ENCODE data around the gene AMOTL2. TPM values are rescaled to one million over a fixed set of nuclear protein-coding genes. Genes with fewer than 3 reads are reported as not detected.

Gene AMOTL2
- total RNA-seq, 1 experiment from 2014 or later: 172 TPM

DNA sequence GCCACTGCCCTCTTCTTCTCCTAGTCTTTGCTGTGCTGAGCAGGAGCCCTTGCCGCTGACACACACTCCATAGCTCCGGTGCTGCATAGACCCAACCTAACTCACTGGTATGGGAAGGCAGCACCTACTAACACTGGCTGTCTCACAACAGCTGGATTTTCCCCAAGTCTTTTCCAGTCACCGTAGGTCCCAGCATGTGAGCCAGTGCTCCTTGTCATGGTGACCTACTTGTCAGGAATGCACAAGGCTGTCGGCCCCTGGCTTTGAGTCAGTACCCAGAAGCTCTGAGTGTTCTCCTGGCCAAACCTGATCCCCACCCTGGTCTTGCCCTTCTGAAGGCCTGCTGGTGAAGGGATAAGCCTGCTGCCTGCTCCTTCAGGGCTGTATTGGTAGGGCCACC, 25.7 kb downstream of the AMOTL2 start:
- H3K9me3 ChIP-seq: peaks cover 10% of the 10 kb centered on the region
- no peak overlapping the region for H3K4me3 ChIP-seq
- peaks cover 23% of the 10 kb centered on the region for H3K36me3 ChIP-seq
- no peaks in the 10 kb centered on the region for H3K27me3 ChIP-seq
- peak; percentile 88 for DNase-seq

DNA sequence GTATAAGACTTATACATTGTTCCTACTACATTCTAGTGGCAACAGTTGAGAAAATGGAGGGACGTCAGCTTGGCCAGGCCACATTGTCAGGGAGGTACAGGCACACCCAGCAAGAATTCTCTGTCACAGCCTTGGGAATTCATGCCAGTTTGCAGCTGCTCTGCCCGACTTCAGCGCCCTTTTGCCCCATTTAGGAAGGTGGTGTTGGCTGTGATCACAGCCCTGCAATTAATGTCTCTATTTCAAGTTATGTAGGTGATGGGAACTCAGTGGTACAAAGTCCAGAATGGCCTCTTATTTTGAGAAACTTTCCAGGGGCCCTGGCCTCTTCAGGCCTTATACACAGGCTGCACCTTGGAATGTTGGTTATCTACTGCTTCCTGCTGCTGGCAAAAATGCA, 26.7 kb downstream of the AMOTL2 start:
- no peak for DNase-seq
- Histone ChIP-seq H3K36me3 (peaks cover 14% of the 10 kb centered on the region), H3K9me3 (peaks cover 10% of the 10 kb centered on the region), H3K27me3 (no peaks in the 10 kb centered on the region), H3K4me3 (no peak overlapping the region)

DNA sequence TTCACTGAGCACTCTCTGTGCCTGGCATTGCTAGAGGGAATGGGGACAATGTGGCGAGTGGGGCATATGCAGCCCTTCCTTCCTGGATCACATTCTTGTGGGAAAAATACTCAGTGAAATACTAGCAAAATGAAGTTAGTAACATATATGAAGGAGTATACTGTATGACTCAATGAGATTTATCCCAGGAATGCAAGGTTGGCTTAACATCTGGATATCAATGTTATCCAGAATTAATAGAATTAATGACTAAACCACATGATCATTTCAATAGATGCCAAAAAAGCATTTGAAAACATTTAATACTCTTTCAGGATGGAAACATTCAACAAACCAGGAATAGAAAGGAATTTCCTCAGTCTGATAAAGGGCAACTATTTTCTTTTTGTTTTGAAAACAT, 27.5 kb downstream of the AMOTL2 start:
- Histone ChIP-seq H3K36me3 (peaks cover 7% of the 10 kb centered on the region), H3K4me3 (no peak overlapping the region), H3K27me3 (no peaks in the 10 kb centered on the region), H3K9me3 (peaks cover 10% of the 10 kb centered on the region)
- no peak for DNase-seq

DNA sequence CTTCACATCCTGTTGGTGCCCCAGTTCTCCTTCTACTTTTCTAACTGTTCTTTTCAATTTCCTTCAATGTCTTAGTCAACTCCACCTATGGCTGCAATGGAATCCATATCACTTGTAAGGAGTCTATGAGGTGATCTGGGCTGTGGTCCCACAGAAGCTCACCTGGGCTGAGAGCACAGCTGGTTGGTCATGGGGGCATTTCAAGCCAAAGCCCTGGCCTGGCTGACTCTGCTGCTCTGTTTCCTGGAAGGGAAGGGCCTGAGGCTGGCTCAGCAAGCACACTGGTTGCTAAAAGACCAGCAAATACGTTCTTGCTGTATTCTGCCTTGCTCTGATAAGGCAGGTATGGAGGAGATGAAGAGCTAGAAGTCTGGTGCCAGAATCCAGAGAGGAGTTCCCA, 29.0 kb downstream of the AMOTL2 start:
- Histone ChIP-seq H3K27me3 (no peaks in the 10 kb centered on the region), H3K36me3 (no peaks in the 10 kb centered on the region; the same call in 1 of the 2 replicates), H3K9me3 (peaks cover 10% of the 10 kb centered on the region), H3K4me3 (no peak overlapping the region)
- DNase-seq: no peak

DNA sequence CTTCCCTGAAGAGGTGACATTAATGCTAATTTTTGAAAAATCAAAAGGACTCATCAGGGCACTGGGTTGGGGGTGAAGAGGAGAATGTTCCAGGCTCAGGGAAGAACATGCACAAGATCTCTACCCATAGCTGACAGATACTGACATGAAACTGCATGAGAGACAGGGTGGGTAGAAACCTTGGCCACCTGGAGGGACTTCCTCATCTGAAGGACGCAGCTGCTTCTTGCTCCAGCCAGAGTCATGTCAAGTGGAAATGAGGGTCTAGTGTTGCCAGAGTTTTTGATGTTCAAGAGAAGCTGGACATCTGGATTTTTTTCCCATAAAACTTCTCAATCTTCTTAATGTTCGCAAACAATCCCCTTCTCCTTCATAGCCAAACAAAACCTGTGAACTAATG, 29.7 kb downstream of the AMOTL2 start:
- Histone ChIP-seq H3K27me3 (no peaks in the 10 kb centered on the region), H3K4me3 (no peak overlapping the region), H3K36me3 (no peaks in the 10 kb centered on the region; the same call in 1 of the 2 replicates), H3K9me3 (peaks cover 10% of the 10 kb centered on the region)
- no peak for DNase-seq

DNA sequence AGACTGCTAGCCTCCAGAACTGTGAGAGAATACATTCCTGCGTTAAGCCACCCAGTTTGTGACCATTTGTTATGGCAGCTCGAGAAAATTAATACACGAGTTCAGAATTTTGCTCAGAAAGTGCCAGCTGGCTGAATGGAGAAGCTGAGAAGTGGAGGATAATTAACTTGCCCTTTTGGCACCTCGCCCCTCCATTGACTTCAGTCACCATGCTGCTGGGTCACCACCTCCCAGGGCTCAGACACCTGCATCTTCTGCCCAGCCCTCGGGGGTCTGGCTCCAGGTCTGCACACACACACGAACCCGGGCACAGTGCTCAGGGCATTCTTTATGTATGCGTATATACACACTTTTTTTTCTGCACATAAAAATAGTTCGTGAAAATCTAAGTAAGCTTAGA, 32.0 kb downstream of the AMOTL2 start:
- peaks cover 10% of the 10 kb centered on the region for H3K9me3 ChIP-seq
- no peaks in the 10 kb centered on the region; the same call in 1 of the 2 replicates for H3K36me3 ChIP-seq
- no peaks in the 10 kb centered on the region for H3K27me3 ChIP-seq
- H3K4me3 ChIP-seq: no peak overlapping the region
- DNase-seq: no peak

DNA sequence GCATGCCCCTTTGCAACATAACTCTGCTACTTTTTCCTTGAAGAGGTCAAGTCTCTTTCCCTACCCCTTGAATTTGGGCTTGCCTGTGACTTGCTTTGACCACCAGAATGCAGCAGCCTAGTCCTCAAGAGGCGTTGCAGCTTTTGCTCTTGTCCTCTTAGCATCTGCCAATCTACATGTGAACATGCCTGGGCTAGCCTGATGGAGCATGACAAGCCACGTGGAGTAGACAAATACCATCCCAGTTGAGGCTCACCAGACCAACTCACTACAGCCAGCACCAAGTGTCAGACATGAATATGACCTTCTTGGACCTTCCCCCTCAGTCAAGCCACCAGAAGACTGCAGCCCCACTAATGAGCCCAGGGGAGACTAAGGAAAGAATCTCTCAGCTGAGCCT, 32.9 kb downstream of the AMOTL2 start:
- Histone ChIP-seq H3K9me3 (peaks cover 2% of the 10 kb centered on the region), H3K4me3 (no peak overlapping the region), H3K27me3 (no peaks in the 10 kb centered on the region), H3K36me3 (no peaks in the 10 kb centered on the region; the same call in 1 of the 2 replicates)
- DNase-seq: no peak

DNA sequence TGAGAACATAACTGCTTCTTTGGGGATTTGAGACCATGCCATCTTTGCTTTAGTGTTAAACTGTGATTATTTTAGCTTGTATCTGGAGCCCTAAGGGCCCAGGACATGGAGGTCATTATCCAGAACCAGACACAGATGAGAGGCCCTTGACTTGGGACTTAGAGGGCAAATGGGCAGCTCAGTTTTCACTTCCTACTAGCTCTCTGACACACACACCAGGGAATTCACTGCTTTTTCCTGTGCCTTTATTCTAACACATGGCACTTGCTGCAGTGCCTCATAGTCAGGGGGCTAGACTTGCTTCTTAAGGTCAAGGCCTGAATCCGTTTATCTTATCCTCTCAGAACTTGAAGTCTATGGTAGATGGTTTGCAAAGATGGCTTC, 33.3 kb downstream of the AMOTL2 start:
- Histone ChIP-seq H3K4me3 (no peak overlapping the region), H3K27me3 (no peaks in the 10 kb centered on the region), H3K9me3 (no peaks in the 10 kb centered on the region; the same call in 1 of the 2 replicates), H3K36me3 (no peaks in the 10 kb centered on the region; the same call in 1 of the 2 replicates)
- DNase-seq: no peak

DNA sequence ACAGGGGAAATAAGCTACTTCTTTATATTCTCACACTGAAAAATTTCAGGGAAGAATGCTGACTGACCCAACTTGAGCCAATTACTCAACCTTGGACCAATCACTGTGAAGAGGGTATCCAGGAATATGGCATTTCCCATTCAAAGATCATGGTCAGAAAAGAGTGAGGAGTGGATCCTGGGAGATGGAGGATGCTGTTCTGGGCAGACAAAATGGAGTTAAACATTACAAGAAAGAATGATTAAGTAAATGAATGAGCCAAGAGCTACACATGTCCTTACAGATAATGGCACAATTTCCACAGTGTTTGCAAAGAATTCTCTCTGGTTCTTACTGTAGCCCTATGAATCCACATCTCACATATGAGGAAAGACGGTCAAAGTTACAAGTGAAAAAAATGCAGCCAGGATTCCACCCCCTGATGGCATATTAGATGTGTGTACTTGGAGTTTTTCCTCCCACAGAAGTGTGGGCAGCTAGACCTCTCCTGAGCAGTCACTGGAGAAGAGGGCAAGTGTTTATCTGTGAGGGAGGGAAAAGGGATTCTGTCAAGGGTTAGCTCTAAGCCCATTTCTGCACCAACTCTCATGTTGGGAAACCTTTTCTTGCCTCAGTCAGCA, 33.8 kb downstream of the AMOTL2 start:
- H3K9me3 ChIP-seq: no peaks in the 10 kb centered on the region
- no peaks in the 10 kb centered on the region for H3K36me3 ChIP-seq
- no peak overlapping the region for H3K4me3 ChIP-seq
- DNase-seq: no peak
- no peaks in the 10 kb centered on the region for H3K27me3 ChIP-seq

DNA sequence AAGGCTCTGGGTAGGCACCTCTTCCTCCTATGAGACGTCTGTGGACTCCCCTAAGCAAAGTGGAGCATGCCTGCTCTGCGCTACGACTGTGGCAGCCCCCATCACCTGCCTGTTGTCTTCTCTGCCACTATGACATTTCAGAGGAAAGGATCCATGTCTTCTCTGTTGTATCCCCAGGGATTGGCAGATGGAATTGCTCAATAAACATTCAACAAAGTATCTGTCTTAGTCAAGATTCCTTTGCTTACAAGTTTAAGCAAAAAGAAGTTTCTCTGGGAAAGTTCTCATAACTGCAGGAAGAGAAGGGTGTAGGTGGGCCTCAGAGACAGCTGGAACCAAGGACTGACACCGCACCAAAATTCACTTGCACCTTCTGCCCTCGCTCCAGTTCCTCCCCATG, 34.3 kb downstream of the AMOTL2 start:
- Histone ChIP-seq H3K27me3 (no peaks in the 10 kb centered on the region), H3K9me3 (no peaks in the 10 kb centered on the region), H3K36me3 (no peaks in the 10 kb centered on the region), H3K4me3 (no peak overlapping the region)
- no peak for DNase-seq

DNA sequence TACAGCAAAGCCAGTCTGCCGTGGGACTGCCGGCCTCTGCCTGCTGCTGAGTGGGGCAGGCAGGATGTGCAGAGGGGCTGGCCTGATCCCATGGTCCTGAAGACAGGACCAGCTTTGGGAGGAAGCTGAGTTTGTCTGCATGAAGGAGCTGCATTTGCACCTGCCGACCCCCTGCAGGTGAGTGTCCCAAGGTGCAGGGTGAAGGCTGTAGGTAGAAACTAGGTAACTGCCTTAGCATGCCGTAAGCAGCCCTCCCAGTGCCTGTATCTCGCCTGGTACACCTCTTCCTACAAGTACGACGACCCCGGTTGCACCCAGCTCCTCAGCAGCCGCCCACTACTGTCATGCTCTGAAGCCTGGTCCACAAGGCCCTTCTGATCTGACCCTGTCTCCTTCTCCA, 34.9 kb downstream of the AMOTL2 start:
- DNase-seq: no peak
- Histone ChIP-seq H3K27me3 (no peaks in the 10 kb centered on the region), H3K9me3 (no peaks in the 10 kb centered on the region)

DNA sequence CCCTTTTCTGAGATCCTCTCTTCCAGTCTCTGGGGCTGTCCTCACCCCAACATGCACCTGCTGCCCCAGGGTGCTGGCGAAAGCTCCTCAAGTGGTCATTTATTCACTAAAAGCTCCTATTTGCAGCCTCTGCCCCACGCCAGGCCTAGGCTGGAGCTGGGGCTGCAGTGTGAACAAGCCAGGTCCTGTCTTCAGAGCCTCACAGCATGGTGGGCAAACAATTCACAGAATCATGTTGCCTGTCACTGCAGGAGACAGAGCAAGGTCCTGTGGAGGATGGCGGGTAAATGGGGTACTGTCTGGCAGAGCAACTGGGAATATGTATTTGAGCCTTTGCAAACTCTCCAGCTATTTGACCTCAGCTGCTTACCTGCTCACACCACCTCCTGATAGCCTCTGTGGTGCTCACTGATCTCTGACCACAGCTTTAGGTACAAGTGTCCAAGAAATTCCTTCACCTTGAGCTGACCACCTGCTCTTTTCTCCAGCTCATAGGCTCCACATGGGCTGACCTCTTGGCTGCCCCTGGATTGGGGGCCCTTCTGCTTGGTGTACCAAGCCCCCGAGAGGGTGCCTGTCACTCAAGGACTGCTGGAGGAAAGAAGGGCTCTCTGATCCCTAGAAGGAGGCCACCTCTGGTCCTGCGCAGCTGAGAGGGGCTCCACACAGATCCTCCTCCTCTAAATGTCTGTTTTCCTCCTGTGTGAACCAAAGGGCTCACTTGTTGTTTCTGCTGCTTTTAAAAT, 35.6 kb downstream of the AMOTL2 start:
- Histone ChIP-seq H3K9me3 (no peaks in the 10 kb centered on the region), H3K27me3 (no peaks in the 10 kb centered on the region), H3K36me3 (no peaks in the 10 kb centered on the region), H3K4me3 (no peak overlapping the region)
- DNase-seq: no peak

More for the DNA sequence above, 34.9 kb downstream of the AMOTL2 start:
- Histone ChIP-seq H3K4me3 (no peak overlapping the region), H3K36me3 (no peaks in the 10 kb centered on the region)

DNA sequence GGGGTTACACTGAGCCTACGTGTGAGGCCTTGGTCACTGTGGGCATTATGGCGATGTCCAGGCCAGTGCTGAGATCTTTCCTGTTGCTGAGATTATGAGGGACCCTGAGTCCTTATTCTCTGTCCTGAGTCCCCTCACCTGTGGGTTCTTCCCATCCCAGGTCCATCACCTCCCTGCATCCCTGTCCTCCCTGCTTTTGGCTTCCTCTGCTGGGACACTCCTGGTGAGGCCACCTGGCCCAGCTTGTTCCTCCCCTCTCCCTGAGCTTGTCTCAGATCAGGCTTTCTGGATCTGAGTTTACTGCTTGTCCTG, 36.1 kb downstream of the AMOTL2 start:
- Histone ChIP-seq H3K4me3 (no peak overlapping the region), H3K36me3 (no peaks in the 10 kb centered on the region), H3K9me3 (no peaks in the 10 kb centered on the region), H3K27me3 (no peaks in the 10 kb centered on the region)
- no peak for DNase-seq

DNA sequence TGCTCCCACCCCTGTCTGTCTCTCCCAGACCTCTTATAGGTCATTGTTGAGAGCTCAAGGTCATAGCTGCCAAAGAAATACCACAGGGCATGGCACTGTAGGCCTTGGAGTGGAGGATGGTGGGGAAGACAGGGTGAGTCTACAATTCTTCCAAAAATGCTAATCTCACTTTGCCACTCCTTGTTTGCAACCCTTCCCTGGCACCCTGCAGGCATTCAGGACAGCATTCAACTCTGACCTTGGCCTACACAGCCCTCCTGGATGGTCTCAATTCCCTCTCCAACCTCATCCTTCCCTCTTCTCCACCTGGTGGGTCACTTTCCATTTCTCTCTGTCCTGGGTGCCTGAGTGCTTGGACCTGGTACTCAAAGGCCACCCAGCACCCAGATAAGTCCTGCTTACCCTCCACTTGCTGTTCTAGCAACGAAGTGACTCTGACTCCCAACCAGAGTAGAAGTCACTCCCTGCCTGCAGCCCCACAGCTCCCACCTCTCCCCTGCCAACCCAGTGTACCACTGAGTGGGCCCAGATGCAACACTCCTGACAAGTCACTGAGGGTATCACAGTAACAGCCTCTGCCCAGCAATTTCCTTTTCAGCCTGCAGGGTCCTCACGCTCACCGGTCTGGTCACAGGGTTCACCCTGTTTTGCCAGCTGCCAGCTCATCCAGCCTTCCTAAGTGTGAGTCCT, 36.6 kb downstream of the AMOTL2 start:
- DNase-seq: no peak
- Histone ChIP-seq H3K36me3 (no peaks in the 10 kb centered on the region), H3K27me3 (no peaks in the 10 kb centered on the region), H3K4me3 (no peak overlapping the region), H3K9me3 (no peaks in the 10 kb centered on the region)

DNA sequence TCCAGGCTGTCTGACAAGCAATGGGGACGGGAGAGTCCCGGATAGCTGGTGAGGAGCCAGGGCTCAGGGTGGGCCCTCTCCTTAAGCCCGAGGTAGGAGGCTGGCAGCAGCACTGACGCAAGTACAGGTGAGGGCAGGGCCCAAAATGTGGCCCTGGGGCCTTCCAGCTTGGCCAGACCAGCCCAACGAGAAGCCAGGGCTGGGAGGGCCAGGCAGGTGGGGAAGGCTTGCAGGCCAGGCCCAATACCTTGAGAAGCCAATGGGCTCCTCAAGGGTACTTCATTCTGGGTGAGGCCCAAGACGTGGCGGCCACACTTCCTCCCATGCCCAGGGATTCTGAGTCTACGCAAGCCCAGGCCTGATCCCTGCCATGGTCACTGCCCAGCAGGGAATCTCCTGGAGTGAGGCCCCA, 37.2 kb downstream of the AMOTL2 start:
- H3K9me3 ChIP-seq: no peaks in the 10 kb centered on the region
- no peaks in the 10 kb centered on the region for H3K27me3 ChIP-seq
- no peaks in the 10 kb centered on the region for H3K36me3 ChIP-seq
- no peak overlapping the region for H3K4me3 ChIP-seq
- DNase-seq: no peak

DNA sequence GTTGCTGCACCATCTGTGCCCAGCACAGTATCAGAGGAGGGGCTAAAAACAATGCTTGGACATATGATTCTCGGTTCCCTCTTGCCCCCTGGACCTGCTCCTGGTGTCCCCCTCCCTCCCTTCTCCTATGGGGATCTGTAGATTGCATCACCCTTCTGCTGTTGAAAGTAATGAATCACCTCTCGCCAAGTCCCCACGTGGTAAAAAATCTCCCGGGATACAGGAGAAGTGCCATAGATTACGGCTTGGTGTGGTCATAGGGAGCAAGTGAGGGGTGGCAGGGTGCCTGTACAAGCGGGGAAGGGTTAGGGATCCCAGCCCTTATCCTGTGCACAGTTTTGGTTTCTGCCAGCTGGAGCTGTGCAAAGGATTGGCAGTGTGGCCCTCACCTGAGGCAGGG, 37.7 kb downstream of the AMOTL2 start:
- Histone ChIP-seq H3K36me3 (no peaks in the 10 kb centered on the region), H3K9me3 (no peaks in the 10 kb centered on the region), H3K4me3 (no peak overlapping the region), H3K27me3 (no peaks in the 10 kb centered on the region)
- peak; percentile 71 for DNase-seq

DNA sequence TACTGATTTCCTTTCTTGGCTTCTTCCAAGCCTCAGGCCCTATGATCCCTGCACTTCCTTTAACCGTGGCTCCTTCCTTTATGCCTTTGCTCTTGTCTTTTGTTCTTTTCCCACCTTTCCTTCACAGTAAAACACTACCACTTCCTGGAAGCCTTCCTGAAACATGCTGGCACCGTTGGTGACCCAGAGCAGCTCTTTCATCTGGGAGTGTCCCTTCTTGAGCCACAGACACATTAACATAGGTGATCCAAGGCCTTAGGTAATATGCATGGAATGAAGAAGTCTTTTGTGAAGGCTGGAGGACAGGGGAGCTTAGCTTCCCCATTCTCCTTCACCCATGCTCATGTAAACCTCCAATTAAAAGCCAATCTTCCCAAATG, 39.4 kb downstream of the AMOTL2 start:
- DNase-seq: no peak
- Histone ChIP-seq H3K4me3 (no peak overlapping the region), H3K9me3 (no peaks in the 10 kb centered on the region), H3K36me3 (no peaks in the 10 kb centered on the region), H3K27me3 (no peaks in the 10 kb centered on the region)
